GM23338 (cell line): ENCODE measurements around the gene CNOT9. TPM values are rescaled to one million over a fixed set of nuclear protein-coding genes. Genes with fewer than 3 reads are reported as not detected.

ENCODE experiments used
- ATAC-seq: fragments of 200-7000 bp; cut with Tn5 transposase; 3 replicates; pipeline ENCODE4 v1.9.1; 2020
- DNase-seq: peaks from one replicate; pipeline ENCODE4 v3.0.0-alpha.2; 2015; ENCODE audit warnings: low spot score
- H2AFZ ChIP-seq: fragments of 200-600 bp; sonication (generic); 2 replicates; pipeline ENCODE4 v1.8.0; 2016; ENCODE audit warnings: antibody characterized with exemption, mild to moderate bottlenecking, moderate library complexity
- H3F3A ChIP-seq: fragments of 200-600 bp; sonication (generic); replicated peaks from 2 replicates; pipeline ENCODE4 v1.8.0; 2017; ENCODE audit warnings: antibody characterized with exemption, mixed run types, low read depth
- H3K27ac ChIP-seq: fragments of 200-600 bp; sonication (generic); 2 replicates; pipeline ENCODE4 v1.6.1; 2016; ENCODE audit warnings: low read depth
- H3K27me3 ChIP-seq: fragments of 200-600 bp; sonication (generic); 2 replicates; pipeline ENCODE4 v1.8.0; 2016; ENCODE audit warnings: mild to moderate bottlenecking, mixed run types, moderate library complexity; ENCODE audit not compliant: insufficient read depth
- H3K36me3 ChIP-seq: fragments of 200-600 bp; sonication (generic); 2 replicates; pipeline ENCODE4 v1.8.0; 2016; ENCODE audit warnings: mild to moderate bottlenecking; ENCODE audit not compliant: insufficient read depth
- H3K4me1 ChIP-seq: fragments of 200-600 bp; sonication (generic); 2 replicates; pipeline ENCODE4 v1.8.0; 2016; ENCODE audit warnings: mild to moderate bottlenecking, moderate library complexity; ENCODE audit not compliant: insufficient read depth
- H3K4me2 ChIP-seq: fragments of 200-600 bp; sonication (generic); 2 replicates; pipeline ENCODE4 v1.7.1; 2017; ENCODE audit warnings: mixed run types
- H3K4me3 ChIP-seq: fragments of 200-600 bp; sonication (generic); 2 replicates; pipeline ENCODE4 v1.6.1; 2016; ENCODE audit warnings: mixed run types
- H3K79me2 ChIP-seq: fragments of 200-600 bp; sonication (generic); replicated peaks from 2 replicates; pipeline ENCODE4 v1.8.0; 2017; ENCODE audit warnings: mild to moderate bottlenecking; ENCODE audit not compliant: insufficient read depth
- H3K9me2 ChIP-seq: fragments of 200-600 bp; sonication (generic); 2 replicates; pipeline ENCODE4 v1.8.0; 2017; ENCODE audit not compliant: insufficient read depth
- H4K20me1 ChIP-seq: fragments of 200-600 bp; sonication (generic); replicated peaks from 2 replicates; pipeline ENCODE4 v1.8.0; 2017; ENCODE audit warnings: mild to moderate bottlenecking; ENCODE audit not compliant: insufficient read depth
- H3K27ac Mint-ChIP-seq: 2 replicates; pipeline ENCODE4 v1.8.0; 2020; ENCODE audit warnings: inconsistent platforms, mild to moderate bottlenecking, moderate library complexity, mixed read lengths
- H3K27me3 Mint-ChIP-seq: 3 replicates; pipeline ENCODE4 v1.8.0; 2022; ENCODE audit warnings: low read depth, mild to moderate bottlenecking, moderate library complexity, mixed read lengths, inconsistent platforms; ENCODE audit not compliant: insufficient read depth, poor library complexity
- H3K36me3 Mint-ChIP-seq: 3 replicates; pipeline ENCODE4 v1.8.0; 2021; ENCODE audit warnings: low read depth, mild to moderate bottlenecking, inconsistent platforms, moderate library complexity, mixed read lengths
- H3K4me1 Mint-ChIP-seq: 3 replicates; pipeline ENCODE4 v1.8.0; 2020; ENCODE audit warnings: mild to moderate bottlenecking, inconsistent platforms, mixed read lengths
- H3K4me3 Mint-ChIP-seq: 3 replicates; pipeline ENCODE4 v1.8.0; 2021; ENCODE audit warnings: moderate library complexity, mild to moderate bottlenecking, inconsistent platforms, mixed read lengths
- H3K9me3 Mint-ChIP-seq: 3 replicates; pipeline ENCODE4 v1.8.0; 2020; ENCODE audit warnings: moderate library complexity, mild to moderate bottlenecking, inconsistent platforms, mixed read lengths
- CREB1 ChIP-seq: fragments of 250-450 bp; sonication (Bioruptor Pico); IDR thresholded peaks from 2 replicates; pipeline ENCODE4 v1.5.0; 2020; ENCODE audit warnings: low read depth, mild to moderate bottlenecking, moderate library complexity
- EZH2 ChIP-seq: fragments of 200-600 bp; sonication (generic); IDR thresholded peaks from one replicate; pipeline ENCODE4 v1.8.0; 2017; ENCODE audit warnings: antibody characterized with exemption, mild to moderate bottlenecking, low read depth; ENCODE audit not compliant: unreplicated experiment
- JUNB ChIP-seq: IDR thresholded peaks from one replicate; pipeline ENCODE4 v1.6.1; 2016; ENCODE audit warnings: antibody characterized with exemption; ENCODE audit not compliant: unreplicated experiment
- NANOG ChIP-seq: IDR thresholded peaks from 2 replicates; pipeline ENCODE4 v1.6.1; 2016; ENCODE audit warnings: antibody characterized with exemption, borderline replicate concordance
- POLR2AphosphoS5 ChIP-seq: IDR thresholded peaks from 2 replicates; pipeline ENCODE4 v1.6.1; 2016; ENCODE audit warnings: antibody characterized with exemption, low read depth
- STAT1 ChIP-seq: IDR thresholded peaks from one replicate; pipeline ENCODE4 v1.6.1; 2016; ENCODE audit warnings: antibody characterized with exemption; ENCODE audit not compliant: unreplicated experiment
- ZNF114 ChIP-seq: fragments of 250-450 bp; sonication (Bioruptor Pico); IDR thresholded peaks from 2 replicates; pipeline ENCODE4 v1.5.0; 2020; ENCODE audit warnings: mild to moderate bottlenecking, moderate library complexity
- ZNF331 ChIP-seq: fragments of 250-450 bp; sonication (Bioruptor Pico); IDR thresholded peaks from 2 replicates; pipeline ENCODE4 v1.5.0; 2020; ENCODE audit warnings: low read depth, mild to moderate bottlenecking, moderate library complexity
- polyA plus RNA-seq: library from polyadenylated mRNA; unstranded; fragments of >200 nt; fragmentation: Nextera tagmentation; extraction: Ambion mirVana; gene quantifications from 2 replicates; pipeline ENCODE4 v1.2.1, GENCODE V29; 2016
- total RNA-seq: library from RNA; depleted of rRNA; stranded (reverse); fragments of >200 nt; shearing (Covaris generic); gene quantifications from 2 replicates; pipeline ENCODE4 v1.2.3, GENCODE V29; 2014
- TF ChIP-seq, protein P1 (sequence below): IDR thresholded peaks from 2 replicates; pipeline ENCODE4 v1.6.1; 2016; ENCODE audit warnings: antibody characterized with exemption
- TF ChIP-seq, protein P2 (sequence below): fragments of 250-450 bp; sonication (Bioruptor Pico); IDR thresholded peaks from 2 replicates; pipeline ENCODE4 v1.5.0; 2020; ENCODE audit warnings: mild to moderate bottlenecking, moderate library complexity

CNOT9 gene
- total and polyA plus RNA-seq, 2 experiments from 2014 or later = 55.3 to 132 TPM

DNA sequence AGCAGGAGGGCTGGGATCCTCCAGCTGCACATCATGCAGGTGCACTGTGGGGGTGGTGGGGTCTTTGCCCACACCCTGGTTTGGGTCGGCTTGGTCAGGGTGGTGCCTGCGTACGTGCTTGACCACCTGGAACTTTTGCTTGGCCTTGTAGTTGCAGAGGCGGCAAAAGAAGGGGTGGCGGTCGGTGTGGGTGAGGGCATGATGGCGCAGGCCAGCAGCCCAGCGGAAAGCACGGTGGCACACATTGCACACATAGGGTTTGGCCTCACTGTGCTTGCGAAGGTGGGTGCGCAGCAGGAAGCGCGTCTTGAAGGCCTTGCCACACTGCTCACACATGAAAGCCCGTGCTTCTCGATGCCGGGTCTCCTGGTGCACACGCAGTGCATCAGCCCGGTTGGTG, 69.7 kb downstream of the CNOT9 start:
- peaks cover 71% of the 10 kb centered on the region for H3K36me3 Mint-ChIP-seq

DNA sequence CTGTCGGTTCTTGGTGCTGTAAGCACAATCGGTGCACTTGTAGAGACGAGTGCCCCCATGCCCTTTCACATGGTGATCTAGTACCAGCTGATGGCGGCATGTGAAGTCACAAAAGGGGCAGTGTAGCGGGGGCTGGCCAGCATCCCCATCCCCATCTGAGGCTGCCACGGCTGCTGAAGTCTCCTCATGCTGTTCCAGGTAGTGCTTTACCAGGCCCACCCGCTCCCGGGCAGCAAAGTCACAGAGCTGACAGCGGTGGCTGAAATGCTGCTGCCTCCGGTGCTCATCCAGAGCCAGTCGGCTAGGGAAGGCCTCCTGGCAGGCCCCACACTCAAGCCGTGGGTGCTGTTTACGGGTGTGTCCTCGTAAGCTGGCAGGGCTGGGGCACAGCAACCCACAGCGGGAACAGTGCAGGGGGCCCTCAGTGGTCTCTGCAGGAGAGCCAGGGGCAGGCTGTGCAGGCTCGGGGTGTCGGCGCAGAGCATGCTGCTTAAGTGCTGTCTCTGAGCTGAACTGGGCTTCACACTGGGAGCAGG, 73.5 kb downstream of the CNOT9 start:
- no peak for DNase-seq
- no peak overlapping the region for H3K27ac Mint-ChIP-seq
- H3K27me3 Mint-ChIP-seq = peaks cover 3% of the 10 kb centered on the region
- Histone ChIP-seq H3K4me3 (no peak overlapping the region), H3F3A (no peaks in the 10 kb centered on the region), H3K27ac (no peak overlapping the region), H3K27me3 (no peaks in the 10 kb centered on the region), H3K9me2 (no peaks in the 10 kb centered on the region), H3K36me3 (peaks cover 25% of the 10 kb centered on the region; the same call in 1 of the 2 replicates), H3K79me2 (no peaks in the 10 kb centered on the region), H4K20me1 (peaks cover 10% of the 10 kb centered on the region), H3K4me1 (no peaks in the 10 kb centered on the region), H3K4me2 (no peak overlapping the region), H2AFZ (no peak overlapping the region)
- H3K9me3 Mint-ChIP-seq = no peaks in the 10 kb centered on the region
- H3K4me1 Mint-ChIP-seq = no peaks in the 10 kb centered on the region
- peaks cover 78% of the 10 kb centered on the region for H3K36me3 Mint-ChIP-seq
- H3K4me3 Mint-ChIP-seq = no peak overlapping the region
- ATAC-seq = no peak
- no peak for TF ChIP-seq CREB1 (CRISPR knock-in tag)
- no peak for TF ChIP-seq EZH2
- TF ChIP-seq NANOG = no peak
- TF ChIP-seq, protein P1, sequence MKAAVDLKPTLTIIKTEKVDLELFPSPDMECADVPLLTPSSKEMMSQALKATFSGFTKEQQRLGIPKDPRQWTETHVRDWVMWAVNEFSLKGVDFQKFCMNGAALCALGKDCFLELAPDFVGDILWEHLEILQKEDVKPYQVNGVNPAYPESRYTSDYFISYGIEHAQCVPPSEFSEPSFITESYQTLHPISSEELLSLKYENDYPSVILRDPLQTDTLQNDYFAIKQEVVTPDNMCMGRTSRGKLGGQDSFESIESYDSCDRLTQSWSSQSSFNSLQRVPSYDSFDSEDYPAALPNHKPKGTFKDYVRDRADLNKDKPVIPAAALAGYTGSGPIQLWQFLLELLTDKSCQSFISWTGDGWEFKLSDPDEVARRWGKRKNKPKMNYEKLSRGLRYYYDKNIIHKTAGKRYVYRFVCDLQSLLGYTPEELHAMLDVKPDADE = no peak
- TF ChIP-seq JUNB = no peak
- TF ChIP-seq ZNF114 (CRISPR knock-in tag) = no peak
- TF ChIP-seq, protein P2, sequence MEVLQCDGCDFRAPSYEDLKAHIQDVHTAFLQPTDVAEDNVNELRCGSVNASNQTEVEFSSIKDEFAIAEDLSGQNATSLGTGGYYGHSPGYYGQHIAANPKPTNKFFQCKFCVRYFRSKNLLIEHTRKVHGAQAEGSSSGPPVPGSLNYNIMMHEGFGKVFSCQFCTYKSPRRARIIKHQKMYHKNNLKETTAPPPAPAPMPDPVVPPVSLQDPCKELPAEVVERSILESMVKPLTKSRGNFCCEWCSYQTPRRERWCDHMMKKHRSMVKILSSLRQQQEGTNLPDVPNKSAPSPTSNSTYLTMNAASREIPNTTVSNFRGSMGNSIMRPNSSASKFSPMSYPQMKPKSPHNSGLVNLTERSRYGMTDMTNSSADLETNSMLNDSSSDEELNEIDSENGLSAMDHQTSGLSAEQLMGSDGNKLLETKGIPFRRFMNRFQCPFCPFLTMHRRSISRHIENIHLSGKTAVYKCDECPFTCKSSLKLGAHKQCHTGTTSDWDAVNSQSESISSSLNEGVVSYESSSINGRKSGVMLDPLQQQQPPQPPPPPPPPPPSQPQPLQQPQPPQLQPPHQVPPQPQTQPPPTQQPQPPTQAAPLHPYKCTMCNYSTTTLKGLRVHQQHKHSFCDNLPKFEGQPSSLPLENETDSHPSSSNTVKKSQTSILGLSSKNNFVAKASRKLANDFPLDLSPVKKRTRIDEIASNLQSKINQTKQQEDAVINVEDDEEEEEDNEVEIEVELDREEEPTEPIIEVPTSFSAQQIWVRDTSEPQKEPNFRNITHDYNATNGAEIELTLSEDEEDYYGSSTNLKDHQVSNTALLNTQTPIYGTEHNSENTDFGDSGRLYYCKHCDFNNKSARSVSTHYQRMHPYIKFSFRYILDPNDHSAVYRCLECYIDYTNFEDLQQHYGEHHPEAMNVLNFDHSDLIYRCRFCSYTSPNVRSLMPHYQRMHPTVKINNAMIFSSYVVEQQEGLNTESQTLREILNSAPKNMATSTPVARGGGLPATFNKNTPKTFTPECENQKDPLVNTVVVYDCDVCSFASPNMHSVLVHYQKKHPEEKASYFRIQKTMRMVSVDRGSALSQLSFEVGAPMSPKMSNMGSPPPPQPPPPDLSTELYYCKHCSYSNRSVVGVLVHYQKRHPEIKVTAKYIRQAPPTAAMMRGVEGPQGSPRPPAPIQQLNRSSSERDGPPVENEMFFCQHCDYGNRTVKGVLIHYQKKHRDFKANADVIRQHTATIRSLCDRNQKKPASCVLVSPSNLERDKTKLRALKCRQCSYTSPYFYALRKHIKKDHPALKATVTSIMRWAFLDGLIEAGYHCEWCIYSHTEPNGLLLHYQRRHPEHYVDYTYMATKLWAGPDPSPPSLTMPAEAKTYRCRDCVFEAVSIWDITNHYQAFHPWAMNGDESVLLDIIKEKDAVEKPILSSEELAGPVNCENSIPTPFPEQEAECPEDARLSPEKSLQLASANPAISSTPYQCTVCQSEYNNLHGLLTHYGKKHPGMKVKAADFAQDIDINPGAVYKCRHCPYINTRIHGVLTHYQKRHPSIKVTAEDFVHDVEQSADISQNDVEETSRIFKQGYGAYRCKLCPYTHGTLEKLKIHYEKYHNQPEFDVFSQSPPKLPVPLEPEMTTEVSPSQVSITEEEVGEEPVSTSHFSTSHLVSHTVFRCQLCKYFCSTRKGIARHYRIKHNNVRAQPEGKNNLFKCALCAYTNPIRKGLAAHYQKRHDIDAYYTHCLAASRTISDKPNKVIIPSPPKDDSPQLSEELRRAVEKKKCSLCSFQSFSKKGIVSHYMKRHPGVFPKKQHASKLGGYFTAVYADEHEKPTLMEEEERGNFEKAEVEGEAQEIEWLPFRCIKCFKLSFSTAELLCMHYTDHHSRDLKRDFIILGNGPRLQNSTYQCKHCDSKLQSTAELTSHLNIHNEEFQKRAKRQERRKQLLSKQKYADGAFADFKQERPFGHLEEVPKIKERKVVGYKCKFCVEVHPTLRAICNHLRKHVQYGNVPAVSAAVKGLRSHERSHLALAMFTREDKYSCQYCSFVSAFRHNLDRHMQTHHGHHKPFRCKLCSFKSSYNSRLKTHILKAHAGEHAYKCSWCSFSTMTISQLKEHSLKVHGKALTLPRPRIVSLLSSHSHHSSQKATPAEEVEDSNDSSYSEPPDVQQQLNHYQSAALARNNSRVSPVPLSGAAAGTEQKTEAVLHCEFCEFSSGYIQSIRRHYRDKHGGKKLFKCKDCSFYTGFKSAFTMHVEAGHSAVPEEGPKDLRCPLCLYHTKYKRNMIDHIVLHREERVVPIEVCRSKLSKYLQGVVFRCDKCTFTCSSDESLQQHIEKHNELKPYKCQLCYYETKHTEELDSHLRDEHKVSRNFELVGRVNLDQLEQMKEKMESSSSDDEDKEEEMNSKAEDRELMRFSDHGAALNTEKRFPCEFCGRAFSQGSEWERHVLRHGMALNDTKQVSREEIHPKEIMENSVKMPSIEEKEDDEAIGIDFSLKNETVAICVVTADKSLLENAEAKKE (CRISPR knock-in tag) = no peak
- no peak for TF ChIP-seq ZNF331
- no peak for TF ChIP-seq POLR2AphosphoS5

More for the DNA sequence above, 69.7 kb downstream of the CNOT9 start:
- Histone ChIP-seq H3K27me3 (no peaks in the 10 kb centered on the region), H3K36me3 (0 out of 2 replicates have a peak, but pooled peaks cover 13% of the 10 kb centered on the region), H3K4me1 (no peaks in the 10 kb centered on the region), H3K4me3 (no peak overlapping the region), H3K79me2 (no peaks in the 10 kb centered on the region), H3K9me2 (no peaks in the 10 kb centered on the region), H3K27ac (no peak overlapping the region), H2AFZ (no peak overlapping the region), H3K4me2 (no peak overlapping the region), H3F3A (no peaks in the 10 kb centered on the region), H4K20me1 (peaks cover 4% of the 10 kb centered on the region)
- H3K4me3 Mint-ChIP-seq = no peak overlapping the region
- peaks cover 5% of the 10 kb centered on the region for H3K27me3 Mint-ChIP-seq
- H3K4me1 Mint-ChIP-seq = no peaks in the 10 kb centered on the region
- DNase-seq (no peak), ATAC-seq (no peak)
- H3K9me3 Mint-ChIP-seq = no peaks in the 10 kb centered on the region
- TF ChIP-seq, protein P1 = no peak
- TF ChIP-seq POLR2AphosphoS5 (no peak), STAT1 (no peak), ZNF114 (CRISPR knock-in tag) (no peak), CREB1 (CRISPR knock-in tag) (no peak), ZNF331 (no peak), JUNB (no peak), NANOG (no peak)
- H3K27ac Mint-ChIP-seq = no peak overlapping the region
